K562 (cell line): ENCODE results near the gene C11orf65.

Experiments used
- CHD2 ChIP-seq: IDR thresholded peaks from 2 replicates; pipeline ENCODE4 v1.6.1; 2011; ENCODE audit warnings: low read depth, low read length
- EZH2 ChIP-seq: IDR thresholded peaks from 2 replicates; pipeline ENCODE4 v1.6.1; 2012; ENCODE audit warnings: low read depth, mild to moderate bottlenecking, inconsistent platforms, low read length, borderline replicate concordance
- HMGXB4 ChIP-seq: sonication (generic); formaldehyde crosslinking; IDR thresholded peaks from 2 replicates; pipeline ENCODE4 v1.8.1; 2023; ENCODE audit warnings: mild to moderate bottlenecking, missing genetic modification reagents
- ZNF436 ChIP-seq: fragments of 250-450, 450-650 bp; sonication (Bioruptor Pico); formaldehyde crosslinking; IDR thresholded peaks from 2 replicates; pipeline ENCODE4 v1.7.0; 2020; ENCODE audit warnings: mild to moderate bottlenecking
- TF ChIP-seq, protein P1 (sequence below): fragments of 450-650 bp; IDR thresholded peaks from 2 replicates; pipeline ENCODE4 v1.6.1; 2016; ENCODE audit warnings: mild to moderate bottlenecking, moderate library complexity
- TF ChIP-seq, protein P2 (sequence below), 3 experiments: IDR thresholded peaks in 2 of 3; conservative IDR thresholded peaks in 1 of 3; 2 replicates each; pipeline ENCODE4 v1.5.1; 2011 to 2012; ENCODE audit warnings: low read length in 3 of 3, mild to moderate bottlenecking in 3 of 3, control low read depth in 2 of 3, improper control_type of control experiment in 1 of 3, inconsistent platforms in 1 of 3, low read depth in 1 of 3, mixed read lengths in 1 of 3, moderate library complexity in 1 of 3; ENCODE audit not compliant: insufficient read depth in 2 of 3

GRCh38 chr11:108351468-108351867 lies 115.9 kb downstream of the C11orf65 start:
- no peak for TF ChIP-seq CHD2
- TF ChIP-seq, protein P1, sequence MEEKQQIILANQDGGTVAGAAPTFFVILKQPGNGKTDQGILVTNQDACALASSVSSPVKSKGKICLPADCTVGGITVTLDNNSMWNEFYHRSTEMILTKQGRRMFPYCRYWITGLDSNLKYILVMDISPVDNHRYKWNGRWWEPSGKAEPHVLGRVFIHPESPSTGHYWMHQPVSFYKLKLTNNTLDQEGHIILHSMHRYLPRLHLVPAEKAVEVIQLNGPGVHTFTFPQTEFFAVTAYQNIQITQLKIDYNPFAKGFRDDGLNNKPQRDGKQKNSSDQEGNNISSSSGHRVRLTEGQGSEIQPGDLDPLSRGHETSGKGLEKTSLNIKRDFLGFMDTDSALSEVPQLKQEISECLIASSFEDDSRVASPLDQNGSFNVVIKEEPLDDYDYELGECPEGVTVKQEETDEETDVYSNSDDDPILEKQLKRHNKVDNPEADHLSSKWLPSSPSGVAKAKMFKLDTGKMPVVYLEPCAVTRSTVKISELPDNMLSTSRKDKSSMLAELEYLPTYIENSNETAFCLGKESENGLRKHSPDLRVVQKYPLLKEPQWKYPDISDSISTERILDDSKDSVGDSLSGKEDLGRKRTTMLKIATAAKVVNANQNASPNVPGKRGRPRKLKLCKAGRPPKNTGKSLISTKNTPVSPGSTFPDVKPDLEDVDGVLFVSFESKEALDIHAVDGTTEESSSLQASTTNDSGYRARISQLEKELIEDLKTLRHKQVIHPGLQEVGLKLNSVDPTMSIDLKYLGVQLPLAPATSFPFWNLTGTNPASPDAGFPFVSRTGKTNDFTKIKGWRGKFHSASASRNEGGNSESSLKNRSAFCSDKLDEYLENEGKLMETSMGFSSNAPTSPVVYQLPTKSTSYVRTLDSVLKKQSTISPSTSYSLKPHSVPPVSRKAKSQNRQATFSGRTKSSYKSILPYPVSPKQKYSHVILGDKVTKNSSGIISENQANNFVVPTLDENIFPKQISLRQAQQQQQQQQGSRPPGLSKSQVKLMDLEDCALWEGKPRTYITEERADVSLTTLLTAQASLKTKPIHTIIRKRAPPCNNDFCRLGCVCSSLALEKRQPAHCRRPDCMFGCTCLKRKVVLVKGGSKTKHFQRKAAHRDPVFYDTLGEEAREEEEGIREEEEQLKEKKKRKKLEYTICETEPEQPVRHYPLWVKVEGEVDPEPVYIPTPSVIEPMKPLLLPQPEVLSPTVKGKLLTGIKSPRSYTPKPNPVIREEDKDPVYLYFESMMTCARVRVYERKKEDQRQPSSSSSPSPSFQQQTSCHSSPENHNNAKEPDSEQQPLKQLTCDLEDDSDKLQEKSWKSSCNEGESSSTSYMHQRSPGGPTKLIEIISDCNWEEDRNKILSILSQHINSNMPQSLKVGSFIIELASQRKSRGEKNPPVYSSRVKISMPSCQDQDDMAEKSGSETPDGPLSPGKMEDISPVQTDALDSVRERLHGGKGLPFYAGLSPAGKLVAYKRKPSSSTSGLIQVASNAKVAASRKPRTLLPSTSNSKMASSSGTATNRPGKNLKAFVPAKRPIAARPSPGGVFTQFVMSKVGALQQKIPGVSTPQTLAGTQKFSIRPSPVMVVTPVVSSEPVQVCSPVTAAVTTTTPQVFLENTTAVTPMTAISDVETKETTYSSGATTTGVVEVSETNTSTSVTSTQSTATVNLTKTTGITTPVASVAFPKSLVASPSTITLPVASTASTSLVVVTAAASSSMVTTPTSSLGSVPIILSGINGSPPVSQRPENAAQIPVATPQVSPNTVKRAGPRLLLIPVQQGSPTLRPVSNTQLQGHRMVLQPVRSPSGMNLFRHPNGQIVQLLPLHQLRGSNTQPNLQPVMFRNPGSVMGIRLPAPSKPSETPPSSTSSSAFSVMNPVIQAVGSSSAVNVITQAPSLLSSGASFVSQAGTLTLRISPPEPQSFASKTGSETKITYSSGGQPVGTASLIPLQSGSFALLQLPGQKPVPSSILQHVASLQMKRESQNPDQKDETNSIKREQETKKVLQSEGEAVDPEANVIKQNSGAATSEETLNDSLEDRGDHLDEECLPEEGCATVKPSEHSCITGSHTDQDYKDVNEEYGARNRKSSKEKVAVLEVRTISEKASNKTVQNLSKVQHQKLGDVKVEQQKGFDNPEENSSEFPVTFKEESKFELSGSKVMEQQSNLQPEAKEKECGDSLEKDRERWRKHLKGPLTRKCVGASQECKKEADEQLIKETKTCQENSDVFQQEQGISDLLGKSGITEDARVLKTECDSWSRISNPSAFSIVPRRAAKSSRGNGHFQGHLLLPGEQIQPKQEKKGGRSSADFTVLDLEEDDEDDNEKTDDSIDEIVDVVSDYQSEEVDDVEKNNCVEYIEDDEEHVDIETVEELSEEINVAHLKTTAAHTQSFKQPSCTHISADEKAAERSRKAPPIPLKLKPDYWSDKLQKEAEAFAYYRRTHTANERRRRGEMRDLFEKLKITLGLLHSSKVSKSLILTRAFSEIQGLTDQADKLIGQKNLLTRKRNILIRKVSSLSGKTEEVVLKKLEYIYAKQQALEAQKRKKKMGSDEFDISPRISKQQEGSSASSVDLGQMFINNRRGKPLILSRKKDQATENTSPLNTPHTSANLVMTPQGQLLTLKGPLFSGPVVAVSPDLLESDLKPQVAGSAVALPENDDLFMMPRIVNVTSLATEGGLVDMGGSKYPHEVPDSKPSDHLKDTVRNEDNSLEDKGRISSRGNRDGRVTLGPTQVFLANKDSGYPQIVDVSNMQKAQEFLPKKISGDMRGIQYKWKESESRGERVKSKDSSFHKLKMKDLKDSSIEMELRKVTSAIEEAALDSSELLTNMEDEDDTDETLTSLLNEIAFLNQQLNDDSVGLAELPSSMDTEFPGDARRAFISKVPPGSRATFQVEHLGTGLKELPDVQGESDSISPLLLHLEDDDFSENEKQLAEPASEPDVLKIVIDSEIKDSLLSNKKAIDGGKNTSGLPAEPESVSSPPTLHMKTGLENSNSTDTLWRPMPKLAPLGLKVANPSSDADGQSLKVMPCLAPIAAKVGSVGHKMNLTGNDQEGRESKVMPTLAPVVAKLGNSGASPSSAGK = no peak
- TF ChIP-seq, protein P2, sequence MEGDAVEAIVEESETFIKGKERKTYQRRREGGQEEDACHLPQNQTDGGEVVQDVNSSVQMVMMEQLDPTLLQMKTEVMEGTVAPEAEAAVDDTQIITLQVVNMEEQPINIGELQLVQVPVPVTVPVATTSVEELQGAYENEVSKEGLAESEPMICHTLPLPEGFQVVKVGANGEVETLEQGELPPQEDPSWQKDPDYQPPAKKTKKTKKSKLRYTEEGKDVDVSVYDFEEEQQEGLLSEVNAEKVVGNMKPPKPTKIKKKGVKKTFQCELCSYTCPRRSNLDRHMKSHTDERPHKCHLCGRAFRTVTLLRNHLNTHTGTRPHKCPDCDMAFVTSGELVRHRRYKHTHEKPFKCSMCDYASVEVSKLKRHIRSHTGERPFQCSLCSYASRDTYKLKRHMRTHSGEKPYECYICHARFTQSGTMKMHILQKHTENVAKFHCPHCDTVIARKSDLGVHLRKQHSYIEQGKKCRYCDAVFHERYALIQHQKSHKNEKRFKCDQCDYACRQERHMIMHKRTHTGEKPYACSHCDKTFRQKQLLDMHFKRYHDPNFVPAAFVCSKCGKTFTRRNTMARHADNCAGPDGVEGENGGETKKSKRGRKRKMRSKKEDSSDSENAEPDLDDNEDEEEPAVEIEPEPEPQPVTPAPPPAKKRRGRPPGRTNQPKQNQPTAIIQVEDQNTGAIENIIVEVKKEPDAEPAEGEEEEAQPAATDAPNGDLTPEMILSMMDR (IDR thresholded peaks at IDR 0.05 in 2 of 3, conservative IDR thresholded peaks at IDR 0.05 in 1 of 3; ENCODE audit: insufficient read depth in 2 of 3, low read depth in 1 of 3, low read length in 3 of 3) = no peak
- no peak for TF ChIP-seq HMGXB4
- no peak for TF ChIP-seq EZH2
- TF ChIP-seq ZNF436 (CRISPR knock-in tag) = no peak
